HepG2 (cell line): Measurements from ENCODE around the gene ADIRF. TPM values are rescaled to one million over a fixed set of nuclear protein-coding genes. Genes with fewer than 3 reads are reported as not detected.

Experiments
- ATAC-seq: fragments of 200-7000 bp; cut with Tn5 transposase; 3 replicates; pipeline ENCODE4 v1.9.1; 2020; ENCODE audit warnings: mild to moderate bottlenecking, moderate library complexity
- BruUV-seq: library from RNA; stranded (reverse); fragments of 400-500 nt; replicated peaks from 2 replicates; lab custom pipeline; 2021; lab: Mats Ljungman, UMichigan
- CTCF ChIA-PET: fragments of 300-600 bp; formaldehyde crosslinking; extraction: SDS; loops from one replicate; lab custom pipeline; 2021; ENCODE audit warnings: low total read pairs, inconsistent platforms, low intra/inter-chr PET ratio; lab: Yijun Ruan, JAX
- POLR2A ChIA-PET: fragments of 350-600 bp; sonication (Branson Sonifier 250); formaldehyde crosslinking; loops from one replicate; lab custom pipeline; 2020; ENCODE audit warnings: antibody characterized with exemption, inconsistent platforms; lab: Yijun Ruan, JAX
- DNase-seq: peaks from one replicate; pipeline ENCODE4 v3.0.0-alpha.2; 2015; ENCODE audit warnings: low spot score
- FAIRE-seq: peaks from 3 replicates; lab custom pipeline; 2011; peaks lifted over from hg19 to GRCh38; lab: Jason Lieb, UNC
- H2AFZ ChIP-seq: one replicate; pipeline ENCODE4 v1.6.1; 2011; ENCODE audit warnings: low read length, inconsistent platforms
- H3K27ac ChIP-seq: fragments of 300-600 bp; 3 replicates; pipeline ENCODE4 v1.8.0; 2011; ENCODE audit warnings: mixed run types, mild to moderate bottlenecking, mixed read lengths, low read length, inconsistent platforms; ENCODE audit not compliant: insufficient read depth; ENCODE audit errors: extremely low read length
- H3K27me3 ChIP-seq, 2 experiments: fragments of 200-600 bp in 1 of 2; 2 replicates in 1 of 2; 3 replicates in 1 of 2; pipeline versions ENCODE4 v1.6.0 to v1.8.0; 2011; ENCODE audit warnings: low read length in 2 of 2, mild to moderate bottlenecking in 2 of 2, moderate library complexity in 2 of 2, inconsistent platforms in 1 of 2; ENCODE audit not compliant: insufficient read depth in 2 of 2, control insufficient read depth in 1 of 2
- H3K36me3 ChIP-seq, 2 experiments: fragments of 200-600 bp in 1 of 2; replicated peaks in 1 of 2; 2 replicates in 1 of 2; 3 replicates in 1 of 2; pipeline versions ENCODE4 v1.5.1 to v1.8.0; 2011; ENCODE audit warnings: low read length in 2 of 2, inconsistent platforms in 1 of 2; ENCODE audit not compliant: insufficient read depth in 2 of 2, control insufficient read depth in 1 of 2
- H3K4me1 ChIP-seq: 2 replicates; pipeline ENCODE4 v1.5.1; 2012; ENCODE audit warnings: low read length, inconsistent platforms; ENCODE audit not compliant: insufficient read depth
- H3K4me2 ChIP-seq: 2 replicates; pipeline ENCODE4 v1.6.0; 2011; ENCODE audit warnings: low read depth, low read length, inconsistent platforms
- H3K4me3 ChIP-seq, 3 experiments: fragments of 200-600 bp in 1 of 3; sonication (generic), shearing (Covaris generic) in 1 of 3; replicated peaks in 1 of 3; 2 replicates each; pipeline ENCODE4 v1.5.1; 2011 to 2016; ENCODE audit warnings: low read length in 3 of 3, inconsistent platforms in 2 of 3, low read depth in 2 of 3, mild to moderate bottlenecking in 2 of 3, control low read depth in 1 of 3, mixed read lengths in 1 of 3; ENCODE audit not compliant: insufficient read depth in 1 of 3
- H3K79me2 ChIP-seq: one replicate; pipeline ENCODE4 v1.6.1; 2011; ENCODE audit warnings: low read length, inconsistent platforms; ENCODE audit not compliant: insufficient read depth
- H3K9ac ChIP-seq: 2 replicates; pipeline ENCODE4 v1.6.0; 2011; ENCODE audit warnings: mild to moderate bottlenecking, low read depth, low read length, inconsistent platforms; ENCODE audit not compliant: insufficient read depth
- H3K9me3 ChIP-seq: 2 replicates; pipeline ENCODE4 v1.5.1; 2012; ENCODE audit warnings: mild to moderate bottlenecking, low read length
- H4K20me1 ChIP-seq: 2 replicates; pipeline ENCODE4 v1.6.0; 2011; ENCODE audit warnings: inconsistent platforms, mild to moderate bottlenecking, low read length, moderate library complexity; ENCODE audit not compliant: insufficient read depth
- ZC3H4 ChIP-seq: sonication (generic); formaldehyde crosslinking; IDR thresholded peaks from 2 replicates; pipeline ENCODE4 v1.4.0; 2020; ENCODE audit warnings: missing genetic modification reagents, borderline replicate concordance
- ZNF263 ChIP-seq: sonication (generic); formaldehyde crosslinking; IDR thresholded peaks from 2 replicates; pipeline ENCODE4 v1.4.0; 2020; ENCODE audit warnings: missing genetic modification reagents
- ZNF281 ChIP-seq: sonication (generic); formaldehyde crosslinking; IDR thresholded peaks from 2 replicates; pipeline ENCODE4 v1.4.0; 2020; ENCODE audit warnings: missing genetic modification reagents, borderline replicate concordance
- whole genome bisulfite sequencing: methylation state at CpG from one replicate; pipeline ENCODE4 v1.1.6; 2017; ENCODE audit warnings: low lambda C conversion rate; 5-methylcytosine and 5-hydroxymethylcytosine counted together
- in situ Hi-C: cut with HindIII; loops from 2 replicates; pipeline ENCODE4 v1.10.0; 2017; ENCODE audit warnings: low pct_unique_long_range_greater_than_20kb; ENCODE audit not compliant: extremely low pct_ligation_motif_present
- intact Hi-C: fragments of 100-400 bp; cut with micrococcal nuclease; formaldehyde crosslinking; loops from one replicate; pipeline ENCODE4 v1.10.0; 2022; ENCODE audit not compliant: unreplicated experiment
- polyA plus RNA-seq, 8 experiments: library from polyadenylated mRNA; depleted of rRNA in 3 of 8; stranded (reverse) in 7 of 8; unstranded in 1 of 8; fragments of >200 nt; fragmentation: Illumina TruSeq in 4 of 8; extraction: Trizol in 4 of 8; gene quantifications; 2 replicates each; pipeline versions ENCODE4 v1.2.1 to v1.2.3, GENCODE V29; 2011 to 2016; ENCODE audit warnings: low read depth in 4 of 8, missing spikeins in 1 of 8, mixed read lengths in 1 of 8; ENCODE audit not compliant: insufficient read depth in 1 of 8
- total RNA-seq, 5 experiments: library from RNA; depleted of rRNA; stranded (reverse); fragments of >200 nt; fragmentation: Illumina TruSeq; extraction: Trizol; gene quantifications; 2 replicates each; pipeline ENCODE4 v1.2.3, GENCODE V29; 2016; ENCODE audit warnings: low read depth in 1 of 5

The ADIRF gene
- total and polyA plus RNA-seq, 2 of the 13 experiments (the other 11 are each of a cell fraction or from before 2014, with no cell fraction given), result 0.13 to 0.40 TPM

DNA sequence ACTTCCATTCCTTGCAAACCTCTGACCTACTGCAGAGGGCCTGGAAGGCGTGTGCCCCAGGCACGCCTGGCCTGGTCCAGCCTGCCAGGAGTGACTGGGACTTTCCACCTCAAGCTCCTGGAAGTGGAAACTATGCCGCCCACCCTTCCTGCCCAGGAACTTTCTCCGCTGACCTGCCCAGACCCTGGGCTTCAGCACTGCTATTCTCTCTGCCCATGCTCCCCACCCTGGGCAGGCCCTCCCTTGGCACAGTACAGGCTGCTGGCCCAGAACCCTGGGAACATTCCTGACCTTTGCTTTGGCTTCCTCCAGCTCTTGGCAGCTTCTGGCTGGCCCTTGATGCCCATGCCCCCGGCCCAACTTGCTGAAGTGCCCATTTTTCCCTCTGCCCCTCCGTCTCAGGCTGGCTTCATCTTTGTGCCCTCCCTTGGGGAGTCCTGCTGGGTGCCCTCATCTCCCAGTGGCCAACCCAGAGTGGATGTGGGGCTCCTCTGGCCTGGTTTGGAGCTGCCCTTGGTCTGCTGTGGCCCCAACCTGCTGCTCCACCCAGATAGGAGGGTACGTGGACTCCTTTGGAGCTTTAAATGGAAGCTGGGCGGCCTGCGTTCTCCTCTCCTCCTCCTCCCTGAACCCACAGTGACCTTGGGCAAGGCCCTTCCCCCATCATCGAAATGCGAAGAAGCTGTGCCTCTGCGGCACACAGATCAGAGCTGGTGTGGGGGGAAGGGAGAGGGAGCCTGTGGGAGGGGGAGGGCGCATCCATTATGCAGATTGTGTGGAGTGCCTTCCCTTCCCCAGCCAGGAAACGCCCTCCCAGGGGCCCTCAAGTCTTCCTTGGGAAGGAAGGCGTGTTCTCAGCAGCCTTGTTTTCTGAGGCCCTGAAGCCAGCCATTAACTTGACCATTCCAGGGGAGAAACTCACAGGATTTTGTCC lies 14.3 kb upstream of the ADIRF start:
- Histone ChIP-seq H3K9ac (no peak overlapping the region), H4K20me1 (no peaks in the 10 kb centered on the region)
- BruUV-seq, result no TSS peak
- 16% methylated on average over 7 of the region's 15 CpGs for WGBS
- DNase-seq, result no peak
- TF ChIP-seq ZNF263 (CRISPR knock-in tag) (no peak), ZNF281 (CRISPR knock-in tag) (peak; percentile 63), ZC3H4 (CRISPR knock-in tag) (no peak)
- TF ChIP-seq, all 625 proteins: peak for 1
- CTCF ChIA-PET, result no interaction called here
- no peak overlapping the region; a peak in 1 of 6 replicates for H3K4me3 ChIP-seq
- no peaks in the 10 kb centered on the region for H3K79me2 ChIP-seq
- H2AFZ ChIP-seq, result no peak overlapping the region
- H3K9me3 ChIP-seq, result no peaks in the 10 kb centered on the region
- no peaks in the 10 kb centered on the region for H3K36me3 ChIP-seq
- no peak overlapping the region for H3K27ac ChIP-seq
- ATAC-seq, result no peak
- intact Hi-C loops, result no loop called here
- H3K4me2 ChIP-seq, result peak overlapping the region; percentile 42; the same call in 1 of the 2 replicates
- H3K4me1 ChIP-seq, result peaks cover 37% of the 10 kb centered on the region
- POLR2A ChIA-PET, result no interaction called here
- no peak for FAIRE-seq
- H3K27me3 ChIP-seq, result peaks cover 5 to 45% of the 10 kb centered on the region in 2 experiments; a peak in 4 of 5 replicates
- in situ Hi-C loops, result no loop called here
